Stimulated activated naive CD4-positive, alpha-beta T cell (primary cell): Measurements from ENCODE around the gene SECISBP2.
A peak's percentile ranks its signal among the peaks of the same experiment; 100 is the strongest.
"Not testable (repeated sequence)": the region's sequence is repeated elsewhere in the genome, so short reads cannot be mapped to it uniquely, and the experiment has no call there.

Experiments used
- DNase-seq, 6 experiments: peaks; one replicate each; lab custom pipeline; 2025; lab: John Stamatoyannopoulos, UW

Gene SECISBP2

GRCh38 chr9:89364666-89365531 is 46.6 kb downstream of the SECISBP2 start:
- DNase-seq, result no peak

GRCh38 chr9:89365532-89365912 is 47.2 kb downstream of the SECISBP2 start:
- DNase-seq, result no peak

GRCh38 chr9:89366711-89367110 is 48.4 kb downstream of the SECISBP2 start:
- no peak for DNase-seq

- no peak for DNase-seq
These were observed 49.0 kb downstream of the SECISBP2 start for GRCh38 chr9:89367281-89367680.

- DNase-seq, result no peak
These were observed 49.6 kb downstream of the SECISBP2 start for GRCh38 chr9:89367726-89368437.

GRCh38 chr9:89368550-89368949 is 50.2 kb downstream of the SECISBP2 start:
- DNase-seq, result no peak

- no peak for DNase-seq
These were observed 50.7 kb downstream of the SECISBP2 start for GRCh38 chr9:89368978-89369377.

- no peak for DNase-seq
These were observed 52.3 kb downstream of the SECISBP2 start for GRCh38 chr9:89370593-89370992.

GRCh38 chr9:89371791-89372190 is 53.5 kb downstream of the SECISBP2 start:
- not testable (repeated sequence) for DNase-seq

- peak in 5 of 6 experiments; percentile 41 to 69 (median 47) for DNase-seq
These were observed 54.0 kb downstream of the SECISBP2 start for GRCh38 chr9:89372230-89372816.

GRCh38 chr9:89372979-89373378 is 54.7 kb downstream of the SECISBP2 start:
- DNase-seq, result peak in 1 of 6 experiments; percentile 24

- DNase-seq, result no peak
These were observed 55.9 kb downstream of the SECISBP2 start for GRCh38 chr9:89374176-89374575.

- no peak for DNase-seq
These were observed 57.0 kb downstream of the SECISBP2 start for GRCh38 chr9:89375191-89375760.

GRCh38 chr9:89376286-89376685 is 58.0 kb downstream of the SECISBP2 start:
- no peak for DNase-seq

GRCh38 chr9:89376741-89377351 is 58.5 kb downstream of the SECISBP2 start:
- no peak for DNase-seq

GRCh38 chr9:89377411-89377810 is 59.1 kb downstream of the SECISBP2 start:
- DNase-seq, result no peak

- DNase-seq, result no peak
These were observed 60.2 kb downstream of the SECISBP2 start for GRCh38 chr9:89378541-89378940.

- no peak for DNase-seq
These were observed 60.7 kb downstream of the SECISBP2 start for GRCh38 chr9:89379031-89379430.

- peak in 3 of 6 experiments; percentile 59 to 66 (median 62) for DNase-seq
These were observed 61.3 kb downstream of the SECISBP2 start for GRCh38 chr9:89379508-89380115.

- no peak for DNase-seq
These were observed 62.4 kb downstream of the SECISBP2 start for GRCh38 chr9:89380437-89381307.

- DNase-seq, result no peak
These were observed 63.0 kb downstream of the SECISBP2 start for GRCh38 chr9:89381308-89381609.
